ENCODE data around the gene ST3GAL3. TPM values are rescaled to one million over a fixed set of nuclear protein-coding genes. Genes with fewer than 3 reads are reported as not detected.

Gene ST3GAL3
- total RNA-seq, 1 donor from 2014 or later, result 13.6 TPM

DNA sequence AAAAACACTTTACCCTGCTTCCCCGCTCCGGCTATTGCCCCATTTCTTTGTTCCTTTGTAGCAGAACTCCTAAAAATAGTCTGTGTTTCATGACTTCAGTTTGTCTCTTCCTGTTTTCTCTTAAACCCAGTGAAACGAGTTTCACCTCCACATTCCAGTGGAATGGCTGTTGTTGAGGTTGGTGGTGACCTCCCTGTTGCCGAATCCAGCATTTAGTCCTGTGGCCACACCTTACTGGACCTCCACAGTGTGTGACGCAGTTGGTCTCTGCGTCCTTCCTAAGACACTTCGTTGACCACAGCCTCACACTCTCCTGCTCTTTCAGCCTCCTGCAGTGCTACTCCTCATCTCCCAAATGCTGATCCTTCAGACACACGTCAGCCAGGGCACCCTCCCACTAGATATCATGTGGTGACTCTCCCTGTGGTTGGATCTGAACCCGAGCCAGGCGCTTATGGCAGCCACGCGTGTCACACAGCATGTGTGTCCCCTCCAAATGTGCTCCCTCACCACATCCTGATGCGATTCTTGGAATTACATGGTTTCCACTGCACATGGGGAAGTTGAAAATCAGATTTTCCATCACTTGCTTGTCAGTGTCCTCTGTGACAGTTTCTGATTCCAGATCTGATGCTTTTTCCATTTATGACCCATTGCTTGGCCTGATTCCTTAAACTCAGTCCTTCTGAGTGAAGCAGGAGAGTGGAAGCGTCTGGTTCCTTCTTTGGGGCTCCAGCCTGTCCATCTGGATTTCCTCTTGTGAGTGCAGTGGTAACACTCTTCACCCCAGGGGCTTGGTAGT is 127.1 kb downstream of the ST3GAL3 start:
- Mint-ChIP-seq H3K4me3 (no peak overlapping the region), H3K4me1 (peaks cover 13% of the 10 kb centered on the region), H3K36me3 (peaks cover 9% of the 10 kb centered on the region), H3K27ac (peak overlapping the region; percentile 34), H3K27me3 (ENCODE audit: insufficient read depth, low read depth) (no peaks in the 10 kb centered on the region), H3K9me3 (no peaks in the 10 kb centered on the region)
- no peak for TF ChIP-seq EZH2 (IDR thresholded peaks at IDR 0.05)
- no peak for TF ChIP-seq EZH2phosphoT487 (IDR thresholded peaks at IDR 0.05)
- TF ChIP-seq, protein P1, sequence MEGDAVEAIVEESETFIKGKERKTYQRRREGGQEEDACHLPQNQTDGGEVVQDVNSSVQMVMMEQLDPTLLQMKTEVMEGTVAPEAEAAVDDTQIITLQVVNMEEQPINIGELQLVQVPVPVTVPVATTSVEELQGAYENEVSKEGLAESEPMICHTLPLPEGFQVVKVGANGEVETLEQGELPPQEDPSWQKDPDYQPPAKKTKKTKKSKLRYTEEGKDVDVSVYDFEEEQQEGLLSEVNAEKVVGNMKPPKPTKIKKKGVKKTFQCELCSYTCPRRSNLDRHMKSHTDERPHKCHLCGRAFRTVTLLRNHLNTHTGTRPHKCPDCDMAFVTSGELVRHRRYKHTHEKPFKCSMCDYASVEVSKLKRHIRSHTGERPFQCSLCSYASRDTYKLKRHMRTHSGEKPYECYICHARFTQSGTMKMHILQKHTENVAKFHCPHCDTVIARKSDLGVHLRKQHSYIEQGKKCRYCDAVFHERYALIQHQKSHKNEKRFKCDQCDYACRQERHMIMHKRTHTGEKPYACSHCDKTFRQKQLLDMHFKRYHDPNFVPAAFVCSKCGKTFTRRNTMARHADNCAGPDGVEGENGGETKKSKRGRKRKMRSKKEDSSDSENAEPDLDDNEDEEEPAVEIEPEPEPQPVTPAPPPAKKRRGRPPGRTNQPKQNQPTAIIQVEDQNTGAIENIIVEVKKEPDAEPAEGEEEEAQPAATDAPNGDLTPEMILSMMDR (IDR thresholded peaks at IDR 0.05), result no peak
- Histone ChIP-seq H3K4me2 (no peak overlapping the region), H2AFZ (replicated peaks) (no peak overlapping the region), H3K4me3 (no peak overlapping the region), H3K27ac (no peak overlapping the region), H3K27me3 (no peaks in the 10 kb centered on the region), H3K4me1 (peaks cover 8% of the 10 kb centered on the region), H3K9me3 (ENCODE audit: low read depth) (no peaks in the 10 kb centered on the region), H3K36me3 (no peaks in the 10 kb centered on the region), H3K9ac (no peak overlapping the region), H3K79me2 (ENCODE audit: low read depth) (no peaks in the 10 kb centered on the region), H3F3A (ENCODE audit: low read depth) (no peaks in the 10 kb centered on the region), H4K20me1 (ENCODE audit: low read depth) (no peaks in the 10 kb centered on the region)
- no peak for DNase-seq (ENCODE audit: low spot score)

DNA sequence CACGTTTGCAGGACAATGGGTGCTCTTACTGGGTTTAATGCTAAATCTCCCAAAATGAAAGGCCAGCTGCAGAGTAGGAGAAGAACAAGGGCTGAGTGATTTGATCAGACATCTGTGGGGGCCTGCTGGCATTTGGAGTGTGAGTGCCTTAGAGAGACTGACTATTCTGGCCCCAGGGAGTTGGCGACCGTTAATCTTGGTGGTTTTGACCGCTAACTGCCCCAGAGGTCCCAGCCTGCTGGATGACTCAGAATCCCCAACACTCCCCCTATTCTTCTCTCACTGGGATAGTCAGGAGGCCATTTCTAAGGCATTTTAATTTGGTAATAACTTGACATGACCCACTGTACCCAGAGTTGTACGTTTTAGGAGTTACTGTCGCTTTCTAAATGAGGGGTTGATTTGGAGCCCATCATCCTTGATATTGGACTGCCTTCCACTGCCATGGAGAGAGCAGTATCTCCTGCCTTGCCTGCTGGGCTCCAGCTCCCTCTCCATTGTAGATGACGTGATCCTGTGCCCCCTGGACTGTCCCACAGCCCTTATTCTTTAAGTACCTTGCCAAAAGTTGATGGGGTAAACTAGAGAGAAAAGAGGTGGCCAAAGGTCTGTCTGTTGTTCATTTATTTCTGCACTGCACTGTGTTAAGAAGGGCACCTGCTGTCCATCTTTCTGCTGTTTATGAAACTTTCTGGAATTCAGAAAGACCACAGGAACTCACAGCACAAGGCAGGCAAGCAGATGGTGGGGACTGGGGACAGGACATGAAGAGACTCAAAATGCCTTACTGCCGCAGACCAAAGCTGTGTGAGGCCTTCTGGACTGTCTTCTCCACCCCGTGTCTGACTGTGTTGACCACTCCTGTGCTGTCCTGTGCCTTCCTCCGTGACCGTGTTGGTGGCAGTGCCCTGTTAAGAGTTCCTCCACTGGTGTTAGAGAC is 128.0 kb downstream of the ST3GAL3 start:
- no peaks in the 10 kb centered on the region for H3K9me3 Mint-ChIP-seq
- no peak overlapping the region for H3K4me3 ChIP-seq
- H3K79me2 ChIP-seq (ENCODE audit: low read depth), result no peaks in the 10 kb centered on the region
- no peaks in the 10 kb centered on the region for H4K20me1 ChIP-seq (ENCODE audit: low read depth)
- H3K27me3 Mint-ChIP-seq (ENCODE audit: insufficient read depth, low read depth), result peaks cover 2% of the 10 kb centered on the region
- peak; percentile 21 for DNase-seq (ENCODE audit: low spot score)
- H3K27me3 ChIP-seq, result no peaks in the 10 kb centered on the region
- peaks cover 13% of the 10 kb centered on the region for H3K4me1 Mint-ChIP-seq
- no peaks in the 10 kb centered on the region for H3K36me3 ChIP-seq
- peak overlapping the region; percentile 34 for H3K27ac Mint-ChIP-seq
- no peak overlapping the region for H3K4me2 ChIP-seq
- no peak overlapping the region for H2AFZ ChIP-seq (replicated peaks)
- TF ChIP-seq, protein P1 (IDR thresholded peaks at IDR 0.05), result no peak
- TF ChIP-seq EZH2phosphoT487 (IDR thresholded peaks at IDR 0.05), result no peak
- no peak for TF ChIP-seq EZH2 (IDR thresholded peaks at IDR 0.05)
- no peak overlapping the region for H3K27ac ChIP-seq
- no peaks in the 10 kb centered on the region for H3F3A ChIP-seq (ENCODE audit: low read depth)
- H3K36me3 Mint-ChIP-seq, result peaks cover 15% of the 10 kb centered on the region
- H3K4me3 Mint-ChIP-seq, result no peak overlapping the region
- H3K4me1 ChIP-seq, result peaks cover 8% of the 10 kb centered on the region
- no peaks in the 10 kb centered on the region for H3K9me3 ChIP-seq (ENCODE audit: low read depth)
- no peak overlapping the region for H3K9ac ChIP-seq

DNA sequence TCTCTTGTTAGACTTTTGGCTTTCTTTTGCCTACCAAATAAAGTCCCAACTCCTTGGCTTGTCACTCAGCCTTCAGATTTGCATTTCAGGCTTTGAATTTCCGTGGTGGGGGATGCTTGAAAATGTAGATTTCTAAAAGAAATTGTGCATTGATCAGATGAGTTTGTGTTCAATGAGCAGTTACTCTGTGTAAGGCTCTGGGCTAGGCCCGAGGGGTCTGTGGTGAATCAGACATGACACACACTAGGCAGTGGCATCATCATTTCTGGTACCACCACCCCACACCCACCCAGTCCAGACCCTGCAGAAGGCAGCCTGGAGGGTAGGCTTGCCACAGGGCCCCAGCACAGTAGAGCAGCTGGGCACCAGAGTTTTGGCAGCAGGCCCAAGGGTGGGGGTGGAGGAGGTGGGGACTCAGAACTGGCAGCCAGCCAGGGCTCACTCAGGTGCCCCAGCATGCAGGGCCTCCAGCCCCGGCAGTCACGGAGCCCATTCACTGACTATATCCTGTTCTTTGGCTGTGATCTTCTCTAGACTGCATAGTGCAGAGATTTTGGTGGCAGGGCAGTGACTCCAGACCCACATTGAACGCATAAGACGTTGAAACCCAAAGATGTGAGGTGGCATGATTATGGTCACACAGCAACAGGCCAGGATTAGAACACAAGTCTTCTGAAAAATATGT is 129.1 kb downstream of the ST3GAL3 start:
- peaks cover 13% of the 10 kb centered on the region for H3K4me1 Mint-ChIP-seq
- no peak overlapping the region for H3K4me3 Mint-ChIP-seq
- Histone ChIP-seq H3K4me1 (peaks cover 8% of the 10 kb centered on the region), H3K36me3 (no peaks in the 10 kb centered on the region), H2AFZ (replicated peaks) (no peak overlapping the region), H3K4me3 (no peak overlapping the region), H3K9ac (no peak overlapping the region), H3F3A (ENCODE audit: low read depth) (no peaks in the 10 kb centered on the region), H3K4me2 (no peak overlapping the region), H3K9me3 (ENCODE audit: low read depth) (no peaks in the 10 kb centered on the region), H3K27ac (no peak overlapping the region), H4K20me1 (ENCODE audit: low read depth) (no peaks in the 10 kb centered on the region), H3K79me2 (ENCODE audit: low read depth) (no peaks in the 10 kb centered on the region), H3K27me3 (no peaks in the 10 kb centered on the region)
- peaks cover 22% of the 10 kb centered on the region for H3K36me3 Mint-ChIP-seq
- peak overlapping the region; percentile 70 for H3K27ac Mint-ChIP-seq
- TF ChIP-seq, protein P1 (IDR thresholded peaks at IDR 0.05), result no peak
- no peak for TF ChIP-seq EZH2 (IDR thresholded peaks at IDR 0.05)
- TF ChIP-seq EZH2phosphoT487 (IDR thresholded peaks at IDR 0.05), result no peak
- DNase-seq (ENCODE audit: low spot score), result no peak
- H3K27me3 Mint-ChIP-seq (ENCODE audit: insufficient read depth, low read depth), result peaks cover 2% of the 10 kb centered on the region
- no peaks in the 10 kb centered on the region for H3K9me3 Mint-ChIP-seq
